OCI-LY7 (cell line): ENCODE results near the gene NEK11.

Experiments
- CTCF ChIP-seq: fragments of 200-600 bp; sonication (generic); conservative IDR thresholded peaks from 2 replicates; pipeline ENCODE4 v1.5.1; 2014; ENCODE audit warnings: mild to moderate bottlenecking, antibody characterized with exemption, low read length, moderate library complexity, mixed read lengths
- EZH2phosphoT487 ChIP-seq: fragments of 200-600 bp; sonication (generic); IDR thresholded peaks from 2 replicates; pipeline ENCODE4 v1.6.1; 2018; ENCODE audit warnings: low read depth, borderline replicate concordance, mild to moderate bottlenecking, mixed run types, antibody characterized with exemption, low read length, moderate library complexity, mixed read lengths

GRCh38 chr3:131341761-131342160 lies 315.1 kb downstream of the NEK11 start:
- TF ChIP-seq CTCF = no peak
- no peak for TF ChIP-seq EZH2phosphoT487
